H1 (cell line): ENCODE data around the gene RARA. TPM values are rescaled to one million over a fixed set of nuclear protein-coding genes. Genes with fewer than 3 reads are reported as not detected.

Experiments
- CTCF ChIA-PET: fragments of 300-600 bp; sonication (Branson Sonifier 250); formaldehyde crosslinking; loops from one replicate; lab custom pipeline; 2021; ENCODE audit not compliant: partially characterized antibody; lab: Charles Lee
- POLR2A ChIA-PET: fragments of 300-600 bp; sonication (Branson Sonifier 250); formaldehyde crosslinking; loops from one replicate; lab custom pipeline; 2021; ENCODE audit warnings: inconsistent platforms; ENCODE audit not compliant: partially characterized antibody; lab: Charles Lee
- DNase-seq, 2 experiments: peaks; one replicate each; pipeline versions ENCODE4 v3.0.0 to v3.0.0-alpha.2; 2010 to 2022; ENCODE audit warnings: low spot score in 2 of 2, low read depth in 1 of 2, mixed read lengths in 1 of 2
- FAIRE-seq: peaks from 2 replicates; lab custom pipeline; 2011; peaks lifted over from hg19 to GRCh38; lab: Jason Lieb, UNC
- H2AFZ ChIP-seq: 2 replicates; pipeline ENCODE4 v1.8.1; 2012; ENCODE audit warnings: low read length, inconsistent platforms
- H2AK5ac ChIP-seq: 2 replicates; pipeline ENCODE4 v1.6.1; 2013; ENCODE audit warnings: low read depth, low read length
- H2BK120ac ChIP-seq: replicated peaks from 2 replicates; pipeline ENCODE3; 2013; ENCODE audit warnings: low read depth, low read length, inconsistent platforms
- H2BK12ac ChIP-seq: 2 replicates; pipeline ENCODE4 v1.6.1; 2013; ENCODE audit warnings: low read depth, low read length
- H2BK15ac ChIP-seq: 2 replicates; pipeline ENCODE4 v1.6.1; 2013; ENCODE audit warnings: low read length
- H2BK20ac ChIP-seq: 2 replicates; pipeline ENCODE4 v1.6.1; 2013; ENCODE audit warnings: low read length
- H2BK5ac ChIP-seq: 2 replicates; pipeline ENCODE4 v1.6.1; 2013; ENCODE audit warnings: low read depth, low read length
- H3K14ac ChIP-seq: 2 replicates; pipeline ENCODE4 v1.6.1; 2013; ENCODE audit warnings: inconsistent platforms; ENCODE audit not compliant: insufficient read length
- H3K18ac ChIP-seq: 2 replicates; pipeline ENCODE4 v1.6.1; 2013; ENCODE audit warnings: low read length; ENCODE audit errors: extremely low read depth
- H3K23ac ChIP-seq: 2 replicates; pipeline ENCODE4 v1.6.1; 2013; ENCODE audit warnings: inconsistent platforms; ENCODE audit not compliant: insufficient read length
- H3K23me2 ChIP-seq: 2 replicates; pipeline ENCODE4 v1.6.1; 2013; ENCODE audit warnings: low read depth, low read length
- H3K27ac ChIP-seq: 2 replicates; pipeline ENCODE4 v1.6.1; 2011; ENCODE audit warnings: low read depth, low read length, inconsistent platforms
- H3K27me3 ChIP-seq, 4 experiments: replicated peaks in 1 of 4; 1 replicate in 1 of 4; 2 replicates in 3 of 4; pipeline versions ENCODE4 v1.6.1 to v1.8.1; 2011 to 2013; ENCODE audit warnings: low read length in 3 of 4, mild to moderate bottlenecking in 3 of 4, inconsistent platforms in 2 of 4, mixed read lengths in 2 of 4, moderate library complexity in 1 of 4; ENCODE audit not compliant: control insufficient read depth in 3 of 4, insufficient read depth in 3 of 4; ENCODE audit errors: extremely low read depth in 1 of 4
- H3K36me3 ChIP-seq, 4 experiments: 2 replicates each; pipeline versions ENCODE4 v1.6.1 to v1.8.1; 2011 to 2013; ENCODE audit warnings: mild to moderate bottlenecking in 4 of 4, low read length in 3 of 4, moderate library complexity in 2 of 4, control low read depth in 1 of 4, inconsistent platforms in 1 of 4; ENCODE audit not compliant: insufficient read depth in 4 of 4, control insufficient read depth in 2 of 4
- H3K4ac ChIP-seq: replicated peaks from 2 replicates; pipeline ENCODE3; 2013; ENCODE audit warnings: low read length, low read depth, mixed read lengths, inconsistent platforms; ENCODE audit not compliant: insufficient read length
- H3K4me1 ChIP-seq, 4 experiments: replicated peaks in 1 of 4; 1 replicate in 1 of 4; 2 replicates in 3 of 4; pipeline versions ENCODE4 v1.6.1 to v1.8.1; 2011 to 2013; ENCODE audit warnings: low read length in 3 of 4, inconsistent platforms in 2 of 4, mixed read lengths in 1 of 4; ENCODE audit not compliant: insufficient read depth in 4 of 4, control insufficient read depth in 3 of 4
- H3K4me2 ChIP-seq, 2 experiments: 2 replicates each; pipeline versions ENCODE4 v1.6.1 to v1.8.1; 2011 to 2013; ENCODE audit warnings: low read depth in 2 of 2, low read length in 2 of 2, control low read depth in 1 of 2, inconsistent platforms in 1 of 2, mild to moderate bottlenecking in 1 of 2; ENCODE audit not compliant: insufficient read depth in 1 of 2
- H3K4me3 ChIP-seq, 4 experiments: fragments of 200-600, 300-600 bp in 1 of 4; sonication (generic), shearing (Covaris generic), sonication (Bioruptor Twin) in 1 of 4; 2 replicates each; pipeline versions ENCODE4 v1.5.1 to v1.8.1; 2011 to 2016; ENCODE audit warnings: low read length in 4 of 4, low read depth in 3 of 4, control low read depth in 2 of 4, inconsistent platforms in 2 of 4, mild to moderate bottlenecking in 2 of 4, mixed read lengths in 1 of 4, moderate library complexity in 1 of 4; ENCODE audit not compliant: insufficient read depth in 2 of 4; ENCODE audit errors: extremely low read depth in 1 of 4
- H3K56ac ChIP-seq: replicated peaks from 2 replicates; pipeline ENCODE3; 2013; ENCODE audit warnings: low read depth, mild to moderate bottlenecking, mixed read lengths, low read length, inconsistent platforms; ENCODE audit not compliant: insufficient read length
- H3K79me1 ChIP-seq: 2 replicates; pipeline ENCODE4 v1.6.1; 2013; ENCODE audit warnings: low read depth, low read length, control low read depth
- H3K79me2 ChIP-seq, 2 experiments: 2 replicates each; pipeline versions ENCODE4 v1.6.1 to v1.8.1; 2012 to 2013; ENCODE audit warnings: low read length in 2 of 2, mild to moderate bottlenecking in 2 of 2, inconsistent platforms in 1 of 2; ENCODE audit not compliant: insufficient read depth in 2 of 2, control insufficient read depth in 1 of 2
- H3K9ac ChIP-seq, 4 experiments: replicated peaks in 1 of 4; 1 replicate in 1 of 4; 2 replicates in 3 of 4; pipeline versions ENCODE4 v1.6.1 to v1.8.1; 2011 to 2013; ENCODE audit warnings: low read depth in 3 of 4, low read length in 3 of 4, control low read depth in 2 of 4, mild to moderate bottlenecking in 2 of 4, moderate library complexity in 2 of 4, inconsistent platforms in 1 of 4; ENCODE audit errors: extremely low read depth in 1 of 4
- H3K9me3 ChIP-seq, 2 experiments: 2 replicates each; pipeline versions ENCODE4 v1.6.1 to v1.8.1; 2012 to 2013; ENCODE audit warnings: mild to moderate bottlenecking in 2 of 2, moderate library complexity in 2 of 2, control low read depth in 1 of 2, inconsistent platforms in 1 of 2, low read depth in 1 of 2, low read length in 1 of 2, mixed read lengths in 1 of 2; ENCODE audit not compliant: insufficient read depth in 2 of 2
- H4K20me1 ChIP-seq, 2 experiments: replicated peaks in 1 of 2; 2 replicates each; pipeline versions ENCODE3 to v1.8.1; 2011 to 2013; ENCODE audit warnings: inconsistent platforms in 2 of 2, low read length in 2 of 2, mild to moderate bottlenecking in 1 of 2; ENCODE audit not compliant: insufficient read depth in 2 of 2, control insufficient read depth in 1 of 2
- H4K5ac ChIP-seq: 2 replicates; pipeline ENCODE4 v1.6.1; 2013; ENCODE audit warnings: low read length, low read depth, mixed read lengths, inconsistent platforms; ENCODE audit not compliant: insufficient read length
- H4K8ac ChIP-seq: 2 replicates; pipeline ENCODE4 v1.8.0; 2013; ENCODE audit warnings: mild to moderate bottlenecking, moderate library complexity, low read length, inconsistent platforms; ENCODE audit not compliant: insufficient read depth; ENCODE audit errors: extremely low read depth
- H4K91ac ChIP-seq: replicated peaks from 2 replicates; pipeline ENCODE3; 2013; ENCODE audit warnings: low read length, mixed read lengths, inconsistent platforms; ENCODE audit not compliant: insufficient read length
- ASH2L ChIP-seq: fragments of 200-600, 300-600 bp; sonication (generic); IDR thresholded peaks from one replicate; pipeline ENCODE4 v1.7.1; 2017; ENCODE audit warnings: low read length
- POLR2AphosphoS5 ChIP-seq: IDR thresholded peaks from 2 replicates; pipeline ENCODE4 v1.6.1; 2011; ENCODE audit warnings: low read depth, low read length
- SIX5 ChIP-seq: IDR thresholded peaks from 2 replicates; pipeline ENCODE4 v1.6.1; 2011; ENCODE audit warnings: mild to moderate bottlenecking, low read depth, low read length
- SP2 ChIP-seq: IDR thresholded peaks from 2 replicates; pipeline ENCODE4 v1.6.1; 2012; ENCODE audit warnings: mild to moderate bottlenecking, low read length, inconsistent platforms
- TAF1 ChIP-seq: IDR thresholded peaks from 2 replicates; pipeline ENCODE4 v1.6.1; 2011; ENCODE audit warnings: mild to moderate bottlenecking, low read depth, low read length
- TAF7 ChIP-seq: optimal IDR thresholded peaks from 2 replicates; pipeline ENCODE3; 2011; ENCODE audit warnings: low read depth, mild to moderate bottlenecking, inconsistent platforms, low read length, moderate library complexity, borderline replicate concordance
- YY1 ChIP-seq: IDR thresholded peaks from 2 replicates; pipeline ENCODE4 v1.6.1; 2011; ENCODE audit warnings: low read depth, mild to moderate bottlenecking, low read length
- WGBS, 2 experiments: shearing (Covaris generic) in 1 of 2; methylation state at CpG; one replicate each; pipeline versions ENCODE4 v1.1.6 to v1.1.7; 2013 to 2015; ENCODE audit warnings: low lambda C conversion rate in 2 of 2, mixed read lengths in 2 of 2, inconsistent platforms in 1 of 2, low coverage in 1 of 2, missing lambda C conversion rate in 1 of 2; ENCODE audit not compliant: insufficient replicate concordance in 2 of 2, insufficient coverage in 1 of 2, insufficient read length in 1 of 2; ENCODE audit errors: extremely low coverage in 1 of 2, missing lambda C conversion rate in 1 of 2; 5-methylcytosine and 5-hydroxymethylcytosine counted together
- polyA plus RNA-seq, 7 experiments: library from polyadenylated mRNA; depleted of rRNA in 3 of 7; stranded (reverse) in 5 of 7; unstranded in 2 of 7; fragments of >200 nt in 5 of 7; fragments of 200-250 nt in 2 of 7; gene quantifications; 1 replicate in 5 of 7; 2 replicates in 1 of 7; 4 replicates in 1 of 7; pipeline versions ENCODE4 v1.2.1 to v1.2.3, GENCODE V29; 2011 to 2013; ENCODE audit warnings: missing spikeins in 2 of 7, mixed read lengths in 2 of 7
- total RNA-seq: library from RNA; stranded (reverse); fragmentation: NEBNext Ultra II Directional; extraction: Animal tissue kit (Norgen Biotek cat#: 25700); gene quantifications from 2 replicates; pipeline ENCODE4 v1.2.1, GENCODE V29; 2021
- TF ChIP-seq, protein P1 (sequence below), 3 experiments: IDR thresholded peaks; 1 replicate in 2 of 3; 2 replicates in 1 of 3; pipeline versions ENCODE4 v1.5.1 to v1.6.1; 2011; ENCODE audit warnings: low read length in 3 of 3, mild to moderate bottlenecking in 3 of 3, inconsistent platforms in 2 of 3, low read depth in 1 of 3, moderate library complexity in 1 of 3; ENCODE audit not compliant: insufficient read depth in 1 of 3; ENCODE audit errors: control extremely low read depth in 1 of 3

The RARA gene
- total and polyA plus RNA-seq, 2 of the 8 experiments (the other 6 are each of a cell fraction or from before 2014, with no cell fraction given): 4.4 to 16.5 TPM

DNA sequence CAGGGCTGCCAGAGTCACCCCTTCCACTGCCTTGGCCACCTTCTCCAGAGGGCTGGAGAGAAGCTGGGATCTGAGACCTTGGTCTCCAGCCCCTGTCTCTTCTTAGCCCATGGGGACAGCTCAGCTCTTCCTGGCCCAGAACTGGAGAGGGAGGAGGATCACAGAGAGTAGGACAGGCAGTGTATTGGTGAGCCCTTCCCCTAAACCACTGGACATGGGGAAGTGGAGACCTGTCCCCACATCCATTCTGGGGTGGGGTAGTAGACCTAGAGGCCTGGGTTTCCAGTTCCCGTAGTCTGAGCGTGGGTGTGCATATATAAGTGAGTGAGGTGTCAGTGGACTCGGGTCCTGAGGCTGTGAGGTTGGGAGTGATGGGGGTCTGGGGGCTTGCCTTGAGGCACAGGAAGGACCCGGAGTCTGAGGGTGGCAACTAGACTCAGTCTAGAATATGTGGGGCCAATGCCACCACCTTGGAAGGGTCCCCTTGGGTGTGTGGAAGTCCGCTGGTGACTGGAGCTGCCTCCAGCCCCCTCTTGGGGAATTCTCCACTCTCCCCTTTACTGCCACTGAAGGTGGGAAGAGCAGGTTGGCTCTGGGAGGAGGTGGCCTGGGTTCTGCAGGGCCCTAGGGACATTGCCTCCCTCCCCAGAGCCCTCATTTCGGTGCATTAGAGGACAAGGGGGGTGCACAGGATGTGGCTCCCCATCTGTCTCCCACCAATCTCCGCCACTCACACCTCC, 35.6 kb downstream of the RARA start:
- POLR2A ChIA-PET: interaction anchor here (1.0 to 27.8 kb wide), 6 partner anchors 9 to 150 kb away, joined by 3 to 570 read pairs (median 8); partner anchors contain the start of genes CDC6 and RARA
- Histone ChIP-seq H3K9ac (no peak overlapping the region), H2AK5ac (no peak overlapping the region; the same call in 1 of the 2 replicates), H3K18ac (peak overlapping the region; percentile 48; the same call in 1 of the 2 replicates), H3K36me3 (no peaks in the 10 kb centered on the region; a peak in 1 of 8 replicates), H3K4ac (no peak overlapping the region), H3K56ac (no peak overlapping the region), H4K91ac (no peak overlapping the region), H3K4me3 (peak overlapping the region in 3 of 4 experiments; percentile 38 to 69 (median 52); a peak in 5 of 8 replicates), H4K5ac (no peak overlapping the region), H2BK5ac (peak overlapping the region; percentile 75; the same call in 1 of the 2 replicates), H3K4me1 (peaks cover 21 to 62% (median 50%) of the 10 kb centered on the region in 4 experiments), H3K9me3 (no peaks in the 10 kb centered on the region), H4K20me1 (peaks cover 29 to 59% of the 10 kb centered on the region in 2 experiments), H3K4me2 (peak overlapping the region; percentile 77 to 87), H3K27me3 (peaks cover 19 to 87% (median 68%) of the 10 kb centered on the region in 4 experiments), H3K79me1 (peaks cover 5% of the 10 kb centered on the region; the same call in 1 of the 2 replicates), H3K23ac (no peak overlapping the region), H3K14ac (no peak overlapping the region), H3K27ac (no peak overlapping the region), H2AFZ (no peak overlapping the region), H4K8ac (no peak overlapping the region), H2BK12ac (peak overlapping the region; percentile 64; the same call in 1 of the 2 replicates), H2BK20ac (0 out of 2 replicates have a peak overlapping the region, but pooled peaks have one; percentile 10), H2BK120ac (no peak overlapping the region), H2BK15ac (no peak overlapping the region), H3K79me2 (no peaks in the 10 kb centered on the region; a peak in 1 of 4 replicates), H3K23me2 (peaks cover 29% of the 10 kb centered on the region; the same call in 1 of the 2 replicates)
- CTCF ChIA-PET: interaction anchor here (1.0 to 30.8 kb wide), 10 partner anchors 8 to 238 kb away, joined by 3 to 1198 read pairs (median 4); partner anchors contain the start of genes GJD3 and RARA
- FAIRE-seq (no peak), DNase-seq (peak in 1 of 2 experiments; percentile 62)
- 50% methylated on average over 7 of the region's 7 CpGs; no CpG with 5 or more reads in 1 of the 2 experiments for WGBS, 2 experiments
- TF ChIP-seq TAF1 (no peak), ASH2L (no peak), SP2 (no peak), SIX5 (no peak), YY1 (no peak), POLR2AphosphoS5 (no peak), TAF7 (no peak)
- TF ChIP-seq, protein P1, sequence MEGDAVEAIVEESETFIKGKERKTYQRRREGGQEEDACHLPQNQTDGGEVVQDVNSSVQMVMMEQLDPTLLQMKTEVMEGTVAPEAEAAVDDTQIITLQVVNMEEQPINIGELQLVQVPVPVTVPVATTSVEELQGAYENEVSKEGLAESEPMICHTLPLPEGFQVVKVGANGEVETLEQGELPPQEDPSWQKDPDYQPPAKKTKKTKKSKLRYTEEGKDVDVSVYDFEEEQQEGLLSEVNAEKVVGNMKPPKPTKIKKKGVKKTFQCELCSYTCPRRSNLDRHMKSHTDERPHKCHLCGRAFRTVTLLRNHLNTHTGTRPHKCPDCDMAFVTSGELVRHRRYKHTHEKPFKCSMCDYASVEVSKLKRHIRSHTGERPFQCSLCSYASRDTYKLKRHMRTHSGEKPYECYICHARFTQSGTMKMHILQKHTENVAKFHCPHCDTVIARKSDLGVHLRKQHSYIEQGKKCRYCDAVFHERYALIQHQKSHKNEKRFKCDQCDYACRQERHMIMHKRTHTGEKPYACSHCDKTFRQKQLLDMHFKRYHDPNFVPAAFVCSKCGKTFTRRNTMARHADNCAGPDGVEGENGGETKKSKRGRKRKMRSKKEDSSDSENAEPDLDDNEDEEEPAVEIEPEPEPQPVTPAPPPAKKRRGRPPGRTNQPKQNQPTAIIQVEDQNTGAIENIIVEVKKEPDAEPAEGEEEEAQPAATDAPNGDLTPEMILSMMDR (IDR thresholded peaks at IDR 0.05; ENCODE audit: control extremely low read depth in 1 of 3, insufficient read depth in 1 of 3, low read depth in 1 of 3, low read length in 3 of 3): no peak
